ENCODE data around the gene CRIM1.

DNA sequence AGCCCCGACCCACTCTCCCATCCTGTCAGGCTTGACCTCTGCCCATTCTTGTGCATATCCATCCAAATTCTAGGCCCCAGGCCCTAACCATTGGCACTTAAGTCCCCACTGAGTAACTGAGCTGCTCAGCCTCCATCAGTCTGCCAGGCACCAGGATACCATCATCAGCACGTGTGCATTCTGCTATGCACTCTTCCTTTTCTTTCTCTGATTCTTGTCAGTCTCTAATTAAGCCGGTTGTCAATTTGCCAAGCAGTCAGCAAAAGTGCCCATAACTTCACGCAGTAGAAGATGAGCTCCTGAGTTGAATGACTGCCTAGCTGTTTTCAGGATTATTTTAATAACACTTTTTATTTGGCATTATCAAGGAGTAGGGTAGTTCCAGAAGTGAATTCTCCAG, 135.2 kb downstream of the CRIM1 start:
- TF ChIP-seq OSR1 (CRISPR knock-in tag; IDR thresholded peaks at IDR 0.05) (no peak), ZFP30 (CRISPR knock-in tag; IDR thresholded peaks at IDR 0.05) (no peak), CSDC2 (CRISPR knock-in tag; IDR thresholded peaks at IDR 0.05) (peak; percentile 89; the same call in 1 of the 2 replicates), ARNTL (CRISPR knock-in tag; IDR thresholded peaks at IDR 0.05; ENCODE audit: borderline replicate concordance, low read depth) (no peak), TCF4 (CRISPR knock-in tag; IDR thresholded peaks at IDR 0.05; ENCODE audit: borderline replicate concordance) (no peak), ZNF565 (CRISPR knock-in tag; conservative IDR thresholded peaks at IDR 0.05; ENCODE audit: low read depth) (no peak), ESRRG (CRISPR knock-in tag; IDR thresholded peaks at IDR 0.05) (no peak), BACH2 (CRISPR knock-in tag; IDR thresholded peaks at IDR 0.05; ENCODE audit: borderline replicate concordance) (no peak)
- TF ChIP-seq, protein P1, sequence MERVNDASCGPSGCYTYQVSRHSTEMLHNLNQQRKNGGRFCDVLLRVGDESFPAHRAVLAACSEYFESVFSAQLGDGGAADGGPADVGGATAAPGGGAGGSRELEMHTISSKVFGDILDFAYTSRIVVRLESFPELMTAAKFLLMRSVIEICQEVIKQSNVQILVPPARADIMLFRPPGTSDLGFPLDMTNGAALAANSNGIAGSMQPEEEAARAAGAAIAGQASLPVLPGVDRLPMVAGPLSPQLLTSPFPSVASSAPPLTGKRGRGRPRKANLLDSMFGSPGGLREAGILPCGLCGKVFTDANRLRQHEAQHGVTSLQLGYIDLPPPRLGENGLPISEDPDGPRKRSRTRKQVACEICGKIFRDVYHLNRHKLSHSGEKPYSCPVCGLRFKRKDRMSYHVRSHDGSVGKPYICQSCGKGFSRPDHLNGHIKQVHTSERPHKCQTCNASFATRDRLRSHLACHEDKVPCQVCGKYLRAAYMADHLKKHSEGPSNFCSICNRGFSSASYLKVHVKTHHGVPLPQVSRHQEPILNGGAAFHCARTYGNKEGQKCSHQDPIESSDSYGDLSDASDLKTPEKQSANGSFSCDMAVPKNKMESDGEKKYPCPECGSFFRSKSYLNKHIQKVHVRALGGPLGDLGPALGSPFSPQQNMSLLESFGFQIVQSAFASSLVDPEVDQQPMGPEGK (CRISPR knock-in tag; IDR thresholded peaks at IDR 0.05; ENCODE audit: borderline replicate concordance): no peak
- TF ChIP-seq, protein P2, sequence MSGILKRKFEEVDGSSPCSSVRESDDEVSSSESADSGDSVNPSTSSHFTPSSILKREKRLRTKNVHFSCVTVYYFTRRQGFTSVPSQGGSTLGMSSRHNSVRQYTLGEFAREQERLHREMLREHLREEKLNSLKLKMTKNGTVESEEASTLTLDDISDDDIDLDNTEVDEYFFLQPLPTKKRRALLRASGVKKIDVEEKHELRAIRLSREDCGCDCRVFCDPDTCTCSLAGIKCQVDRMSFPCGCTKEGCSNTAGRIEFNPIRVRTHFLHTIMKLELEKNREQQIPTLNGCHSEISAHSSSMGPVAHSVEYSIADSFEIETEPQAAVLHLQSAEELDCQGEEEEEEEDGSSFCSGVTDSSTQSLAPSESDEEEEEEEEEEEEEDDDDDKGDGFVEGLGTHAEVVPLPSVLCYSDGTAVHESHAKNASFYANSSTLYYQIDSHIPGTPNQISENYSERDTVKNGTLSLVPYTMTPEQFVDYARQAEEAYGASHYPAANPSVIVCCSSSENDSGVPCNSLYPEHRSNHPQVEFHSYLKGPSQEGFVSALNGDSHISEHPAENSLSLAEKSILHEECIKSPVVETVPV (CRISPR knock-in tag; IDR thresholded peaks at IDR 0.05): no peak
- TF ChIP-seq, protein P3, sequence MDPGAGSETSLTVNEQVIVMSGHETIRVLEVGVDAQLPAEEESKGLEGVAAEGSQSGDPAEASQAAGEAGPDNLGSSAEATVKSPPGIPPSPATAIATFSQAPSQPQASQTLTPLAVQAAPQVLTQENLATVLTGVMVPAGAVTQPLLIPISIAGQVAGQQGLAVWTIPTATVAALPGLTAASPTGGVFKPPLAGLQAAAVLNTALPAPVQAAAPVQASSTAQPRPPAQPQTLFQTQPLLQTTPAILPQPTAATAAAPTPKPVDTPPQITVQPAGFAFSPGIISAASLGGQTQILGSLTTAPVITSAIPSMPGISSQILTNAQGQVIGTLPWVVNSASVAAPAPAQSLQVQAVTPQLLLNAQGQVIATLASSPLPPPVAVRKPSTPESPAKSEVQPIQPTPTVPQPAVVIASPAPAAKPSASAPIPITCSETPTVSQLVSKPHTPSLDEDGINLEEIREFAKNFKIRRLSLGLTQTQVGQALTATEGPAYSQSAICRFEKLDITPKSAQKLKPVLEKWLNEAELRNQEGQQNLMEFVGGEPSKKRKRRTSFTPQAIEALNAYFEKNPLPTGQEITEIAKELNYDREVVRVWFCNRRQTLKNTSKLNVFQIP (CRISPR knock-in tag; IDR thresholded peaks at IDR 0.05; ENCODE audit: borderline replicate concordance, low read depth): no peak
